Measurements from ENCODE around the gene EML4. TPM values are rescaled to one million over a fixed set of nuclear protein-coding genes. Genes with fewer than 3 reads are reported as not detected.

EML4 gene
- total RNA-seq, 2 experiments from 2014 or later = 58.2 to 59.7 TPM

DNA sequence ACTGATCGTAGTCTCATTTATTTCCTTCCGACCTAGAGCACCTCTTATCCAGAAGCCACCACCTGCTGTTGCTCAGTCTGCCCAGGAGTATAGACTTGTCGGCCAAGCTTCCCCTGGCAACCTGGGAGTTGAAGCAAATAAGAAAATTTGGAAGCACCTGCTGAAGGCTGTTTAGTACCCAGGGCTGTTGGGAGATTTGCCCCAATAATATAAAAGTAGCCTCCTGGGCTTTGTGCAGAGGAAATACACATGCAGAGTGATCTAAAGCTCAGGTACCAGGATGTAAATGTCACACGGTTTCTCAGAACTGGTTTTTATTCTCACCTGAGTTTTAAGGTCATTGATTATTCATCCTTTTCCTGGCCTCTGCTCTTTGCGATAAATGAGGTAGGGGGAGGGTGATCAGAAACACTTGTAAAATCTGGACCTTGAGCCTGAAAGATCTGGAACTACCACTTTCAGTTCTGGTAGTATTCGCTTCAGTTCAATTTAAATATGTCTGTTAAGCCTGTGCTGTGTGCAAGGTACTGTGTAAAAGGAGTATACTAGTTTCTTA is 192.7 kb downstream of the EML4 start:
- CTCF ChIA-PET = interaction anchor here (1.0 to 1.3 kb wide), 4 partner anchors 25 to 268 kb away, joined by 3 to 4 read pairs (median 4); no protein-coding TSS in a partner anchor
- no peaks in the 10 kb centered on the region for H3K27me3 Mint-ChIP-seq
- peak overlapping the region; percentile 89 for H3K4me3 Mint-ChIP-seq
- POLR2A ChIA-PET = interaction anchor here (0.6 to 1.7 kb wide), 5 partner anchors 10 to 449 kb away, joined by 3 to 5 read pairs (median 3); partner anchors contain the start of gene KCNG3
- no peaks in the 10 kb centered on the region for H3K9me3 Mint-ChIP-seq
- peak; percentile 3 for ATAC-seq
- intact Hi-C loops (cut with micrococcal nuclease) = loop anchor here (5.0 kb wide), 1 partner anchor 265 kb away; no protein-coding TSS in a partner anchor
- TF ChIP-seq, protein P1, sequence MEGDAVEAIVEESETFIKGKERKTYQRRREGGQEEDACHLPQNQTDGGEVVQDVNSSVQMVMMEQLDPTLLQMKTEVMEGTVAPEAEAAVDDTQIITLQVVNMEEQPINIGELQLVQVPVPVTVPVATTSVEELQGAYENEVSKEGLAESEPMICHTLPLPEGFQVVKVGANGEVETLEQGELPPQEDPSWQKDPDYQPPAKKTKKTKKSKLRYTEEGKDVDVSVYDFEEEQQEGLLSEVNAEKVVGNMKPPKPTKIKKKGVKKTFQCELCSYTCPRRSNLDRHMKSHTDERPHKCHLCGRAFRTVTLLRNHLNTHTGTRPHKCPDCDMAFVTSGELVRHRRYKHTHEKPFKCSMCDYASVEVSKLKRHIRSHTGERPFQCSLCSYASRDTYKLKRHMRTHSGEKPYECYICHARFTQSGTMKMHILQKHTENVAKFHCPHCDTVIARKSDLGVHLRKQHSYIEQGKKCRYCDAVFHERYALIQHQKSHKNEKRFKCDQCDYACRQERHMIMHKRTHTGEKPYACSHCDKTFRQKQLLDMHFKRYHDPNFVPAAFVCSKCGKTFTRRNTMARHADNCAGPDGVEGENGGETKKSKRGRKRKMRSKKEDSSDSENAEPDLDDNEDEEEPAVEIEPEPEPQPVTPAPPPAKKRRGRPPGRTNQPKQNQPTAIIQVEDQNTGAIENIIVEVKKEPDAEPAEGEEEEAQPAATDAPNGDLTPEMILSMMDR (IDR thresholded peaks at IDR 0.05) = no peak
- DNase-seq = no peak
- H3K27ac Mint-ChIP-seq = peak overlapping the region; percentile 99
- H3K4me1 Mint-ChIP-seq (ENCODE audit: low read depth) = peaks cover 40% of the 10 kb centered on the region
- peaks cover 9% of the 10 kb centered on the region for H3K36me3 Mint-ChIP-seq (ENCODE audit: low read depth)

DNA sequence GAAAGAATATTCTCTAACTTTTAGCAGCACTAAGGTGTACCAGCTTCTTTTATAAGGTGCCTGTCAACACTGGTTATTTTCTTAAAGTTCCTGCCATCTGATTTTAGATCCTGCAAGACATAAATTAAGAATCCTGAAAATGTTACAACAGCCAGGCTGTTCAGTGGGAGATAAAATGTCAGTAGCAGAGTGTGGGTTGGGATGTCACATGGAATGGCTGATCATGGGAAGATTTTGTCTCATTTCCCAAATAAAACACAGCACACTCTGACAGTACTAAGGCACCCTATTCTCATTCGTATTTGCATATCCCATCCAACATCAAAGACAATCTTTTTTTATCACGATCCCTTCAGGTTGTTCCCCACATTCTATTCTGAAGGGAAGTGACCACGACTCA is 194.3 kb downstream of the EML4 start:
- H3K4me1 Mint-ChIP-seq (ENCODE audit: low read depth) = peaks cover 30% of the 10 kb centered on the region
- POLR2A ChIA-PET = no interaction called here
- no peaks in the 10 kb centered on the region for H3K9me3 Mint-ChIP-seq
- H3K36me3 Mint-ChIP-seq (ENCODE audit: low read depth) = peaks cover 2% of the 10 kb centered on the region
- CTCF ChIA-PET = no interaction called here
- ATAC-seq (no peak), DNase-seq (no peak)
- no peak overlapping the region for H3K27ac Mint-ChIP-seq
- intact Hi-C loops (cut with micrococcal nuclease) = loop anchor here (5.0 kb wide), 1 partner anchor 266 kb away; no protein-coding TSS in a partner anchor
- H3K27me3 Mint-ChIP-seq = no peaks in the 10 kb centered on the region
- H3K4me3 Mint-ChIP-seq = no peak overlapping the region
- TF ChIP-seq, protein P1 (IDR thresholded peaks at IDR 0.05) = no peak

- intact Hi-C loops (cut with micrococcal nuclease) = loop anchor here (5.0 kb wide), 1 partner anchor 267 kb away; no protein-coding TSS in a partner anchor
- ATAC-seq (no peak), DNase-seq (no peak)
- H3K9me3 Mint-ChIP-seq = no peaks in the 10 kb centered on the region
- CTCF ChIA-PET = interaction anchor here (1.1 kb wide), 1 partner anchor 36 kb away, joined by 3 read pairs; no protein-coding TSS in a partner anchor
- no peak overlapping the region for H3K27ac Mint-ChIP-seq
- POLR2A ChIA-PET = no interaction called here
- H3K4me1 Mint-ChIP-seq (ENCODE audit: low read depth) = peaks cover 18% of the 10 kb centered on the region
- TF ChIP-seq, protein P1 (IDR thresholded peaks at IDR 0.05) = no peak
- H3K4me3 Mint-ChIP-seq = no peak overlapping the region
- no peaks in the 10 kb centered on the region for H3K27me3 Mint-ChIP-seq
- H3K36me3 Mint-ChIP-seq (ENCODE audit: low read depth) = no peaks in the 10 kb centered on the region
Observed at GRCh38 chr2:42364658-42365057, 195.5 kb downstream of the EML4 start.

GRCh38 chr2:42366411-42366810 is 197.3 kb downstream of the EML4 start:
- intact Hi-C loops (cut with micrococcal nuclease) = no loop called here

GRCh38 chr2:42367835-42368234 is 198.7 kb downstream of the EML4 start:
- no peaks in the 10 kb centered on the region for H3K9me3 Mint-ChIP-seq
- TF ChIP-seq, protein P1 (IDR thresholded peaks at IDR 0.05) = no peak
- no peaks in the 10 kb centered on the region for H3K36me3 Mint-ChIP-seq (ENCODE audit: low read depth)
- H3K27me3 Mint-ChIP-seq = no peaks in the 10 kb centered on the region
- no peak for DNase-seq
- POLR2A ChIA-PET = interaction anchor here (0.7 kb wide), 1 partner anchor 175 kb away, joined by 3 read pairs; no protein-coding TSS in a partner anchor
- CTCF ChIA-PET = no interaction called here
- ATAC-seq = no peak
- intact Hi-C loops (cut with micrococcal nuclease) = no loop called here
- H3K4me3 Mint-ChIP-seq = no peak overlapping the region
- peaks cover 5% of the 10 kb centered on the region for H3K4me1 Mint-ChIP-seq (ENCODE audit: low read depth)
- H3K27ac Mint-ChIP-seq = no peak overlapping the region

More at GRCh38 chr2:42366411-42366810, 197.3 kb downstream of the EML4 start:
- ChIA-PET CTCF (no interaction called here), POLR2A (interaction anchor here (0.6 kb wide), 1 partner anchor 20 kb away, joined by 3 read pairs; no protein-coding TSS in a partner anchor)
- Mint-ChIP-seq H3K36me3 (ENCODE audit: low read depth) (no peaks in the 10 kb centered on the region), H3K27me3 (no peaks in the 10 kb centered on the region), H3K4me3 (no peak overlapping the region), H3K4me1 (ENCODE audit: low read depth) (peaks cover 16% of the 10 kb centered on the region), H3K27ac (no peak overlapping the region), H3K9me3 (no peaks in the 10 kb centered on the region)
- DNase-seq (no peak), ATAC-seq (no peak)
- TF ChIP-seq, protein P1 (IDR thresholded peaks at IDR 0.05) = no peak
